WI38 (cell line): ENCODE measurements around the gene TOP1.

Experiments
- H3K4me3 ChIP-seq: 2 replicates; pipeline ENCODE4 v1.5.1; 2011; ENCODE audit warnings: low read depth, mild to moderate bottlenecking, control low read depth, low read length
- CTCF ChIP-seq: IDR thresholded peaks from 2 replicates; pipeline ENCODE4 v1.5.1; 2012; ENCODE audit warnings: low read depth, mild to moderate bottlenecking, control low read depth, low read length

TOP1 gene

GRCh38 chr20:41051009-41051825 lies 22.6 kb downstream of the TOP1 start:
- H3K4me3 ChIP-seq, result no peak overlapping the region
- no peak for TF ChIP-seq CTCF

- no peak for TF ChIP-seq CTCF
- H3K4me3 ChIP-seq, result no peak overlapping the region
Measured at GRCh38 chr20:41052742-41053419, 24.3 kb downstream of the TOP1 start.

- TF ChIP-seq CTCF, result no peak
- no peak overlapping the region for H3K4me3 ChIP-seq
Measured at GRCh38 chr20:41054070-41054846, 25.6 kb downstream of the TOP1 start.

- no peak for TF ChIP-seq CTCF
- no peak overlapping the region for H3K4me3 ChIP-seq
Measured at GRCh38 chr20:41054847-41055230, 26.2 kb downstream of the TOP1 start.

GRCh38 chr20:41055679-41056078 lies 27.1 kb downstream of the TOP1 start:
- H3K4me3 ChIP-seq, result no peak overlapping the region
- no peak for TF ChIP-seq CTCF

- TF ChIP-seq CTCF, result no peak
- H3K4me3 ChIP-seq, result no peak overlapping the region
Measured at GRCh38 chr20:41057999-41058673, 29.5 kb downstream of the TOP1 start.
